SH-SY5Y (cell line): ENCODE results near the gene CCNYL1.

Experiments
- GATA2 ChIP-seq: IDR thresholded peaks from 2 replicates; pipeline ENCODE4 v1.6.1; 2011; ENCODE audit warnings: mild to moderate bottlenecking, low read depth, low read length
- GATA3 ChIP-seq: IDR thresholded peaks from 2 replicates; pipeline ENCODE4 v1.6.1; 2011; ENCODE audit warnings: low read depth, mild to moderate bottlenecking, low read length, moderate library complexity

DNA sequence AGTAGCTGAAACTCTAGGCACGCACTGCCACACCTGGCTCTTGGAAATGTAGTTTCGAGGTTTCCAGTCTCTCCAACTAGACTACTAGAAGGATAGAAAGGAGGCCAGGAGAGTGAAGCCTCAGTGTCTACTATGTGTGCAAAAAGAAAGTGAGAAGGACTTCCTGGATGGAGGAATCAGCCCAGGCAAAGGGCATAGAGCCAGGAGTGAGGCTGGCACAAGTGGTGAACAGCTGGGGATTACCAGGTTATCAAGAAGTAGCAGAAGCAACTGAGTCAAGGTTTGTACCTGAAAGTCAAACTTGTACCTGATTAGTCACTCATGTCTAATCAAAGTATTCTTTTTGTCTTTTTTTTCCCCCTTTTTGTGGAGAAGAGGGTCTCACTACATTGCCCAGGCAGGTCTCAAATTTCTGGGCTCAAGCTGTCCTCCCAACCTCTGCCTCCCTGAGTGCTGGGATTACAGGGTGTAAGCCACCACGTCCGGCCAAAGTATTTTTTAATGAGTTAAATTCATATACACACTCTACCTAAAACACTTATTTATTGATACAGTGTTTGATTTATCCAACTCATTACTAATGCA is 67.0 kb downstream of the CCNYL1 start:
- TF ChIP-seq GATA3: no peak
- TF ChIP-seq GATA2: no peak
